HG03442 (cell line): Measurements from ENCODE around the gene RAB40C.

Experiments used
- ATAC-seq: cut with Tn5 transposase; IDR thresholded peaks from one replicate; pipeline ENCODE4 v1.9.1; 2021; ENCODE audit warnings: mild to moderate bottlenecking, moderate library complexity; ENCODE audit not compliant: unreplicated experiment

Gene RAB40C

DNA sequence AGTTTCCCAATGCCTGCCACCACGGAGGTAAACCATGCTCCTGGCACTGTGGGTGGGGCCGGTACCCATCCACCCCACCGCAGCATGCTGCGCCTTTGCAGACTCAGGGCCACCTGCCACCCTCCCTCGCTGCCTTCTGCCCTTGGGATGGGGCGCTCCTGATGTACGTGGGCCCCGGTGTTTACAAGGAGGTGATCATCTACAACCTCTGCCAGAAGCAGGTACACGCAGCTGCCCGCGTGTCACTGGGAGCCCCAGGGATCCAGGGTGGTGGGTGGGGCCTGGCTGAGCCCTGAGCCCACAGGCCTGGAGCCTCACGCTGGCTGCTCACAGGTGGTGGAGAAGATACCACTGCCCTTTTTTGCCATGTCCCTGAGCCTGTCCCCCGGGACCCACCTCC is 76.7 kb downstream of the RAB40C start:
- no peak for ATAC-seq

DNA sequence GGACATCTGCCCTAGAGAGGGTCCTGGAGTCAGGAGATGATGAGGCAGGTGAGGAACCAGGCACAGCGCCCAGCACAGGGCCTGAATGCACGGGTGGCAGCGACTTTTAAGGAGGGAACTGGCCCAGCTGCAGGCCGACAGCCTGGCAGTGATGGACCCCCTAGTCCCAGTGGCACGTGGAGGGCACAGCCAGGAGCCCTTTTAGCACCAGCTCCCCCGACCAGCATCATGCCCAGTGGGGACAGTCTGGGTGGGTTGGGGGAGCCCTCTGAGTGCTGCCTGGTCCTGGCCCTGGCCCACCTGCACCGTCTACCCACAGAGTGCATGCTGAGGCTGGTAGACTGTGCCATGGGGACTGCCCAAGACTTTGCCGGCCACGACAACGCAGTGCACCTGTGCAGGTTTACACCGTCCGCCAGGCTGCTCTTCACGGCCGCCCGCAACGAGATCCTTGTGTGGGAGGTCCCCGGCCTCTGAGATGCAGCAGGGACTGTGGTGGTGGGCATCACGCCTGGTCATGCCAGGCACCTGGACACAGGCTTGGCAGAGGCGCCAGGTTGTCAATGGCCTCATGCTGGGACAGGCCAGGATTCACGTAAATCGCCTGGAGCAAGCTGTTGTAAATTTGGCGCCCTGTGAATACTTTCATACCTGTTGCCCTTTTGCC is 77.4 kb downstream of the RAB40C start:
- ATAC-seq = no peak

DNA sequence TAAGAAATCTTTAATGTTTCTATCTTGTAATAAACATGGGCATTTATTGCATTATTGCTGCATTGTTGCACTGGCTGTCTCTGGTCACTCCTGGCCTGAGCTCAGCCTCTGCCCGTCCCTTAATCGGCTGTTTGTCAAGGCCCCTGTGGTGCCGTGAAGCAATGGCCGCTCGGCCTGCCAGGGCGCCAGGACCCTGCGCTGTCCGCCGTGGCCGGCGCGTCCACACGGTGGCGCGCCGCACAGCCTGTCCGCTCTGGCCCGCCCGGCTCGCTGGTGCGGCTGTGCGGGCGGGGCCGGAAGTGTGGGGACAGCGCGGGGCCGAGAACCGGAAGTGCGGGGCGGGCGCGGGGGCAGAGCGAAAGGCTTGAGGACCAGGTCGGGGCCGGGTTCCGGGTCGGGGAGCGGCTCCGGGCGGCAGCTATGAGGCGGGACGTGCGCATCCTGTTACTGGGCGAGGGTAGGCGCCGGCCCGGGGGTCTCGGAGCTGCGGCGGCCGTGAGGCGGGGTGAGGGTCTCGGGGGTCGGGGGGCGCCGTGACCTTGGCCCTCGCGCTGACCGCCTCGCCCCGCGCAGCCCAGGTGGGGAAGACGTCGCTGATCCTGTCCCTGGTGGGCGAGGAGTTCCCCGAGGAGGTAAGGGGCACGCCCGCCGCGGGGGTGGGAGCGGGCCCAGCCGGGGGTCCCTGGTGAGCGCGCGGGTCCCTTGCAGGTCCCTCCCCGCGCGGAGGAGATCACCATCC is 78.1 kb downstream of the RAB40C start, which contains the start of gene RHOT2:
Gene RHOT2, plus strand, starts transcription at position 353 of the 739 bp plus-strand sequence. Its CDS starts 68 bp downstream, at position 421.
- ATAC-seq = peak; percentile 83

DNA sequence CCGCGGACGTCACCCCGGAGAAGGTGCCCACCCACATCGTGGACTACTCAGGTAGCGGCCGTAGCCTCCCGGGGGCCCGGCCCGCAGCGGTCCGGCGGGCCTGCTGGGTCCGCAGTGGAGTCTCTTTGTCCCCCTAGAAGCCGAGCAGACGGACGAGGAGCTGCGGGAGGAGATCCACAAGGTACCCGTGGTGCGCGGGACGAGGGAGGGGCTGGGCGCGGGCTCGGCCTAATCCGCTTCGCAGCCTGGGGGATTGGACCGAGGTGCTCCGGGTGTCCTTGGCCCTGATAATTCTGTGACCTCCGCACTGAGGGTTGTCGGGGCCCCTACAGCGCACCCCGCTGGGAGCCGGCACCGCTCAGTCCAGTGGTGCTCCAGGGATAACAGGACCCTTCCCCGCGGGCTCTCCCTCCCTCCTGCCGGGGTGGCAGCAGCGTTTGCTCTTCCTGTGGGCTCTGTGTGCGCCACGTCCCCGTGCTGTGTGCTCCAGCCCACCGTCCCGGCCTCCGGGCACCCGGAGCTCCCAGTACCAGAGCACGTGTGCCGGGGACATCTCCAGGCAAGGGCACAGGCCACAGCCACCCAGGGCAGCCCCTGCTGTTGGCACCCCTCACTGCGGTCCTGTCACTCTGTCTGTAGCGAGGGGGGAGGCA is 78.8 kb downstream of the RAB40C start:
- ATAC-seq = no peak

DNA sequence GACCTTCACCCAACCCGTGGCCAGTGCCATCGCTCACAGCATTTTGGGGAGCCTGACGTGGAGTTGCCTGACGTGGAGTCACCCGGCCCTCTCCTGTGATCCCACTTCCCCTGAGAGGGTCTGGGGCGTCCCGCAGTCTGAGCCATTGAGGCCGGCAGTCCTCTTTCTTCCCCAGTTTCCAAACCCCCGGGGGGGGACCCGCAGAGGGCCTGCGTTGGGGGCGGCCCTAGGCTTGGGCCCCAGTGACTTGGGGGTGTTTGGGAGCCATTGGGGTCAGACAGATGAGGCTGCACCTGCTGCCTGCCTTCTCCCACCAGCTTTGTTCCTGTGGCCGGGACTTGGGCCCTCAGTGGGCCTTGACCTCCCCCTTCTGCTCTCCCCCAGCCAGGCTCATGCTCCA is 79.8 kb downstream of the RAB40C start:
- ATAC-seq = no peak

DNA sequence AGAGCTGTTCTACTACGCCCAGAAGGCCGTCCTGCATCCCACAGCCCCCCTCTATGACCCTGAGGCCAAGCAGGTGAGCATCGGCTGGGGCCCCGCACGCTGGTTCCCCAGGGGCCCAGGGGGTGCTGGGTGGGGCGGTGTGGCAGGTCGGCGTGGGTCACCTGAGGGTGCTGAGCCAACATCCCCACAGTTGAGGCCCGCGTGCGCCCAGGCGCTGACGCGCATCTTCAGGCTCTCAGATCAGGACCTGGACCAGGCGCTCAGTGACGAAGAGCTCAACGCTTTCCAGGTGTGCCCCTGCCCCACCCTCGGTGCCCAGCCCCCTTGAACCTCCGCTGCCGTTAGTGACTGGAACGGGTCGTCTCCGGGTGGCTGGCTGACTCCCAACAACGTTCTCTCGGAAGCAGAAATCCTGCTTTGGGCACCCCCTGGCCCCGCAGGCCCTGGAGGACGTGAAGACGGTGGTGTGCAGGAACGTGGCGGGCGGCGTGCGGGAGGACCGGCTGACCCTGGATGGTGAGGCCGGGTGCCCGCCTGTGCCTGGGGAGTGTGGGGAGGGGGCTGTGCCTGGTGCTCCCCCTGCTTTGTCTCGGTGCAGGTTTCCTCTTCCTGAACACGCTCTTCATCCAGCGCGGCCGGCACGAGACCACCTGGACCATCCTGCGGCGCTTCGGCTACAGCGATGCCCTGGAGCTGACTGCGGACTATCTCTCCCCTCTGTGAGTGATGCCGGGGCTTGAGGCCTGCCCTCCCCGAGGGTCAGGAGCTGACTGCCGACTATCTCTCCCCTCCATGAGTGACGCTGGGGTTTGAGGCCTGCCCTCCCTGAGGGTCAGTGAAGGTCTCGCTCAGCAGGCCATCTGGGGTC is 80.9 kb downstream of the RAB40C start:
- no peak for ATAC-seq

DNA sequence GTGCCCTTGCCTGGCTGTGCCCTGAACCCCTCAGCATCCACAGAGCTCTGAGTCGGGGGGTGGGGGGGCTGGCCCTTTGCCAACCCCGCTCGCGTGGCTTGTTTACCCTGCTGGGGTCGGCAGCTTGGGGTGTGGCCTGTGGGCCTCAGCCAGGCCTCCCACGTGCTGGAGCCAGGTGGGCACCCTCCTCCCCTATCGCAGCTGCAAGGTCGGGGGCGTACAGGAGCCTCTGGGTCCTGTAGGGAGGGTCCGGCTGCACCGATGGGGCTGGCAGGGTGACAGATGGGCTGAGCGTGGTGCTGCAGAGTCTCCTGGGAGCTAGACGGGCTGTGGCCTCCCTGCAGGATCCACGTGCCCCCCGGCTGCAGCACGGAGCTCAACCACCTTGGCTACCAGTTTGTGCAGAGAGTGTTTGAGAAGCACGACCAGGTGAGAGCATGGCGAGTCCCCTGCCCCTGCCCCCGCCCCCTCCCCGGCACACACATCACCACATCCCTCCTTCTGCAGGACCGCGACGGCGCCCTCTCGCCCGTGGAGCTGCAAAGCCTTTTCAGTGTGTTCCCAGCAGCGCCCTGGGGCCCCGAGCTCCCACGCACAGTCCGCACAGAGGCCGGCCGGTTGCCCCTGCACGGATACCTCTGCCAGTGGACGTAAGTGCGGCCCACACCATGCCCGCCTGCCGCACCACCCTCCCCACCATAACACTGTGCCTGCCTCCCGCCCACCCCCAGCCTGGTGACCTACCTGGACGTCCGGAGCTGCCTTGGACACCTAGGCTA is 81.7 kb downstream of the RAB40C start:
- ATAC-seq = no peak

DNA sequence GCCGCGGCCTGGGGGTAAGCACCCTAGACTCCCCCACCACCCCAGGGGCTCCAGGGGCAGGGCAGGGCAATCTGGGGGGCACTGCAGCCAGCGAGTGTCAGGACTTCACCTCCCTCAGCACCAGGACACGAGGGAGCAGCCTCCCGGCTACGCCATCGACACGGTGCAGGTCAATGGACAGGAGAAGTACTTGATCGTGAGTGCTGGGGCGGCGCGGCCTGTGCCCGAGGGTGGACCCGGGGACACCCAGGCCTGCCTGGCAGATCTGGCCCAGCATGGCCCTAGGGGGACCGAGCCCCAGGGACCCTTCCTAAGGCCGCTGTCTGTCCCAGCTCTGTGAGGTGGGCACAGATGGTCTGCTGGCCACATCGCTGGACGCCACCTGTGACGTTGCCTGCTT is 82.5 kb downstream of the RAB40C start:
- ATAC-seq = no peak

DNA sequence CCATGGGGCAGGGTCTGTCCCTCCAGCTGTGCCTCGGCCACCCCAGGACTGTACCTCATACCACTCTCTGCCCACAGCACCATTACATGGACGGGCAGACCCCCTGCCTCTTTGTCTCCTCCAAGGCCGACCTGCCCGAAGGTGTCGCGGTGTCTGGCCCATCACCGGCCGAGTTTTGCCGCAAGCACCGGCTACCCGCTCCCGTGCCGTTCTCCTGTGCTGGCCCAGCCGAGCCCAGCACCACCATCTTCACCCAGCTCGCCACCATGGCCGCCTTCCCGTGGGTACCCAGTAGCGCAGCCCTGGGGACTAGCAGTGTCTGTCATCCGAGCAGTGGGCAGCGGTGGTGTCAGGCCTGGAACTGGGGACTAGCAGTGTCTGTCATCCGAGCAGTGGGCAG is 83.0 kb downstream of the RAB40C start:
- ATAC-seq = no peak

DNA sequence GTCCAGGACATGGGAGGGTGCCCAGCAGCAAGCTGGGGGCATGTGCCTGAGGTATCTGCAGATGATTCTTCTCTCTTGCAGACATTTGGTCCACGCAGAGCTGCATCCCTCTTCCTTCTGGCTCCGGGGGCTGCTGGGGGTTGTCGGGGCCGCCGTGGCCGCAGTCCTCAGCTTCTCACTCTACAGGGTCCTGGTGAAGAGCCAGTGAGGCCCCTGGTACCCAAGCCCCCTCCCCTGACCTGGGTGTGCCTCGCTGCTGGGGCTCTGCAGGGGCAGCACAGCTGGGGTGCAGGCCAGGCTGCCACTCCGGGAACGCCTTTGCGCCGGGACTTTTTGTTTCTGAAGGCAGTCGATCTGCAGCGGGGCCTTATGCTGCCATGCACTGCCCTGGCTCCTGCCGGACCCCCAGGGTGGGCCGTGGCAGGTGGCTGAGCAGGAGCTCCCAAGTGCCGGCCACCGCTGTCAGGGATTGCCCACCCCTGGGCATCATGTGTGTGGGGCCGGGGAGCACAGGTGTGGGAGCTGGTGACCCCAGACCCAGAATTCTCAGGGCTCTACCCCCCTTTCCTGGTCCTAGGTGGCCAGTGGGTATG is 83.6 kb downstream of the RAB40C start:
- ATAC-seq = no peak

DNA sequence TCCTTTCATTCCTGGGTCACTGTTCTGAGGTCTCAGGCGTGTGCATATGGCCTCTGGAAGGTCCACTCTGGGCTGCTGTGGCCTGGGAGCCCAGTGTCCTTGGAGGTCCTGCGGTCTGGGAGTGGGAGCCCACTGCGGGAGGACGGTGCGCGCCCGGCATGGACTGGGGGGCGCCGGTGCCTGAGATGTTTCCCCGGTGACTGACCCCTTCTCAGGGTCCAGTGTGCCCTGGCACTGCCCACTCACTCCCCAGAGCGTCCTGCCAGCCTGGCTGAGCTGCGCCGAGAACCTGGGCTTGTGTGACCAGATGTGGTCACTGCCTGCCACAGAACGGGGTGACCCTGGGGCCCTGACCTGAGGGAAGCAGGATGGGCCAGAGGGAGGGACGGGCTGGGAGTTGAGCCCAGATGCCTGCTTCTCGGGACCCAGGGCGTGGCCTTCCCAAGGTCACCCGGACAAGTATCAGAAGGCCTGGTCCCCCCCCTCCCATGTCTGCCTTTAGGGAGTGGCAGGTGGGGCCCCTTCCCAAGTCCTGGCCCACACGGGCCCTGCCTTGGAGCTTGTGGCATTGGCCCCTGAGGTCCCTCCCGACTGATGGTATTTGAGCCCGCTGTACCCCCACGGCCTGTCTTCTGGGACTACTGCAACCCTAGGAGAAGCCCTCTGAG is 84.5 kb downstream of the RAB40C start:
- ATAC-seq = no peak

DNA sequence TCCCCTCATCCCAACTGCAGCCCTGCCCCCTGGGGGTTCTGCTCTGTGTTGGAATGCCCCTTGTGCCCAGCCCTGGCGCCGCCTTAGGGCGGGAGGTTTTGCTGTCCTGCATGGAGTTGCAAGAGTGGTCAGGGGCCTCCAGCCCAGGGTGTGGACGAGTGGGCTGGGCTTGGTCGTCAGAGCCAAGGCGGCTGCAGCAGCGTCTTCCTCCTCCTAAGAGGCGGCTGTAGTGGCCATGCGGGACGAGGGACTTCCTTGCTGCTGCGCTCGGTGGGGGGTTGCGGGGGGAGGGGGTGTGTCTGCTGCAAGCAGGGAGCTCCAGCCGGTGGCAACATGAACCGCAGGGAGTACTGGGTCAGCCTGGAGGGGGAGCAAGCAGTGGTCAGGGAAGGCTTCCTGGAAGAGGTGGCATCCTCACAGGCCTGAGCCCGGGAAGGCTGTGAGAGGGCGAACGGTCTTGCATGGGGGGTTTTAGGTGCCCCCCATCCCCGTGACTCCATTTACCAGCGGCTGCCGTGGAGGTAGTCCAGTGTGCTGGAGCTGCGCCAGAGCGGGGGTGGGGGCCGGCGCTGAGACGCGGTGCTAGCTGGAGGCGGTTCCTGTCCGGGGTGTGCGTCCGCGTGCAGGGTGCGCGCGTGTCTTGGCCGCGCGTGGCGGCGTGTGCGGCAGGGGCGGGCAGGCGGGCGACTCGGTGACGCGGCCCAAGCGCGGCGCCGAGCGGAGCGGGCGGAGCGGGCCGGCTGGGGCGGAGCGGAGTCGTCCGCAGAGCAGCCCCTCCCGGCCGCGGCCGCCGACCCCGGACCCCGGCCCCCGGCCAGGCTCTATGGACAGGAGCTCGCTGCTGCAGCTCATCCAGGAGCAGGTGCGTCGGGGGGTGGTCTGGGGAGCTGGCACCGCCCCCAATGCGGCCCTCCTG is 85.4 kb downstream of the RAB40C start, which contains the start of gene RHBDL1:
Gene RHBDL1, plus strand, starts transcription at position 704 of the 916 bp plus-strand sequence. Its CDS starts 120 bp downstream, at position 824.
- no peak for ATAC-seq

DNA sequence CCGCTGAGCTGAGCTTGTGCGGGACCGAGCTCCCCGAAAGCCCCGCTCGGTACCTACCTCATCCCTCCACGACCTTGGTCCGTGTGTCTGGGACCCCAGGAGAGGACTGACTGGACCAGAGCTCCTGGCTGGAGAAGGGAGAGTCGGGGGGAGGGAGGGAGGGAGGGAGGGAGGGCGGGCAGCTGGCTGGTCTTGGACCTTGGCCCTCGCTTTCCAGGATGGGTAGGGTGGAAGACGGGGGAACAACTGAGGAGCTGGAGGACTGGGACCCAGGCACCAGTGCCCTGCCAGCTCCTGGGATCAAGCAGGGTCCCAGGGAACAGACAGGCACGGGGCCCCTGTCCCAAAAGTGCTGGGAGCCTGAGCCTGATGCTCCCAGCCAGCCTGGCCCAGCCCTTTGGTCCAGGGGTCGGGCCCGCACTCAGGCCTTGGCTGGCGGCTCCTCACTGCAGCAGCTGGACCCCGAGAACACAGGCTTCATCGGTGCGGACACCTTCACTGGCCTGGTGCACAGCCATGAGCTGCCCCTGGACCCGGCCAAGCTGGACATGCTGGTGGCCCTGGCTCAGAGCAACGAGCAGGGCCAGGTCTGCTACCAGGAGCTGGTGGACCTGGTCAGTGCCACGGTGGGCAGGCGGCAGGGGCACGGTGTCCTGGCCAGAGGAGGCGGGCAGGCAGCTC is 86.2 kb downstream of the RAB40C start:
- ATAC-seq = no peak

DNA sequence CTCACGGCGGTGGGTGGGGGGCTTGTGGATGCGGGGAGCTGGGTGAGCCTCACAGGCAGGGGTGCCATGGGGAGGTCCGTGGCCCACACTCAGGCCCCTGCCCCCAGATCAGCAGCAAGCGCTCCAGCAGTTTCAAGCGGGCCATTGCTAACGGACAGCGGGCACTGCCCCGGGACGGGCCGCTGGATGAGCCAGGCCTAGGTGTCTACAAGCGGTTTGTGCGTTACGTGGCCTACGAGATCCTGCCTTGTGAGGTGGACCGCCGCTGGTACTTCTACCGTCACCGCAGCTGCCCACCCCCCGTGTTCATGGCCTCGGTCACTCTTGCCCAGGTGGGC is 86.7 kb downstream of the RAB40C start:
- ATAC-seq = no peak

DNA sequence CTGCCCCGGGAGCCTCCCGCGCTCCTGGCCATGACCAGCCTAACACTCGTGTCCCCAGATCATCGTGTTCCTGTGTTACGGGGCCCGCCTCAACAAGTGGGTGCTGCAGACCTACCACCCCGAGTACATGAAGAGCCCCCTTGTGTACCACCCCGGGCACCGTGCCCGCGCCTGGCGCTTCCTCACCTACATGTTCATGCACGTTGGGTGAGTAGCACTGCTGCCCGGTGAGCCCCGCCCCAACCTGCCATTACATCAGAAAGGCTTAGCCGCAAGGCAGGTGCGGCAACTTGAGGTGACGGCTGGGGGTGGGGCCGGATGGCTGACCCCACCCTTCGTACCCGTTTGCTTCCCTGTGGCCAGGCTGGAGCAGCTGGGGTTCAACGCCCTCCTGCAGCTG is 87.0 kb downstream of the RAB40C start:
- ATAC-seq = no peak

DNA sequence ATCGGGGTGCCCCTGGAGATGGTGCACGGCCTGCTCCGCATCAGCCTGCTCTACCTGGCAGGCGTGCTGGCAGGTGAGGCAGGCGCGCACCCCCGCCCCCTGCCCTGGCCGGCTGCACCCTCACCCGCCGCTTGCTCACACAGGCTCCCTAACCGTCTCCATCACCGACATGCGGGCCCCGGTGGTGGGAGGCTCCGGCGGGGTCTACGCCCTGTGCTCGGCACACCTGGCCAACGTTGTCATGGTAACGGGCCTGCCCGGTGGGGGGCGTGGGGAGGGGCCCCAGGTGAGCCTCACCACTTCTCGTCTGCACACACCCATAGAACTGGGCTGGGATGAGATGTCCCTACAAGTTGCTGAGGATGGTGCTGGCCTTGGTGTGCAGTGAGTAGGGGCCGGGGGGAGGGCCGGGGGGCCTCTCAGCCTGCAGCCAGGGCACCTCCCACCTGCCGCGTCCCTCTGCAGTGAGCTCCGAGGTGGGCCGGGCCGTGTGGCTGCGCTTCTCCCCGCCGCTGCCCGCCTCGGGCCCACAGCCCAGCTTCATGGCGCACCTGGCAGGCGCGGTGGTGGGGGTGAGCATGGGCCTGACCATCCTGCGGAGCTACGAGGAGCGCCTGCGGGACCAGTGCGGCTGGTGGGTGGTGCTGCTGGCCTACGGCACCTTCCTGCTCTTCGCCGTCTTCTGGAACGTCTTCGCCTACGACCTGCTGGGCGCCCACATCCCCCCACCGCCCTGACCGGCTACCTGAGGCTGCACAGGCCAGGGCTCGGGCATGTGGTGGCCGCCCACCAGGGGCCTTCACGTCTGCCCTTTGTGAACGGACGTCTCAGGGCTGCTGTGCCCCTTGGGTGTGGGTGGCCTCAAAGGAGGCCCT is 87.7 kb downstream of the RAB40C start:
- ATAC-seq = no peak
